GM20000 (cell line): ENCODE results near the gene CUL3.

ENCODE experiments used
- DNase-seq: peaks from one replicate; pipeline ENCODE4 v3.0.0; 2012; ENCODE audit warnings: low spot score
- TF ChIP-seq, protein P1 (sequence below): IDR thresholded peaks from 2 replicates; pipeline ENCODE4 v1.5.1; 2012; ENCODE audit warnings: mild to moderate bottlenecking, control low read depth; ENCODE audit errors: extremely low read depth, missing control alignments

CUL3 gene

DNA sequence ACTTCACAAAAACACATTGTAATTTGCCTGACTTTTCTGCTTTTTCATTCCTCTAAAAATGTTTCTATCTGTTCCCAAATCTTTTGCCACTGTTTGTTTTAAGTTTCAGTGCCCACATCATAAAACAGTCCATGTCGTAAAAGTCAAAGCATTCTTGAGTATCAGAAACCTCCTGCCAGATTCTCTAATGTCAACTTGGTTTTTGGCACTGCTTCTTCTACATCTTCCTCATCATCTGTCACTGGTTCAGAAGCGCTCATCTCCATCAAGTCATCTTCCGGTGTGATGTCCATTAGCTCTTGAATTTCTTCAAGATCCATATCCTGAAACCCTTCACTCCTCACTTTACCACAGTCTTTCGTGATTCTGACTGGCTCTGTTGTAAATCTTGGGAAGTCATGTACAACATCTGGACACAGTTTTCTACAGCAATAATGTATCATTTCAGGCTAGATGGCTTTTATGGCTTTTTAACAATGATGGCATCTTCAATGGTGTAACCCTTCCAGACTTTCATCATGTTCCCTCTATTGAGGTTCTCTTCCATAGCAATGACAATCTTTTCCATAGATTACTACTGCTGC lies 19.6 kb downstream of the CUL3 start:
- DNase-seq: no peak

DNA sequence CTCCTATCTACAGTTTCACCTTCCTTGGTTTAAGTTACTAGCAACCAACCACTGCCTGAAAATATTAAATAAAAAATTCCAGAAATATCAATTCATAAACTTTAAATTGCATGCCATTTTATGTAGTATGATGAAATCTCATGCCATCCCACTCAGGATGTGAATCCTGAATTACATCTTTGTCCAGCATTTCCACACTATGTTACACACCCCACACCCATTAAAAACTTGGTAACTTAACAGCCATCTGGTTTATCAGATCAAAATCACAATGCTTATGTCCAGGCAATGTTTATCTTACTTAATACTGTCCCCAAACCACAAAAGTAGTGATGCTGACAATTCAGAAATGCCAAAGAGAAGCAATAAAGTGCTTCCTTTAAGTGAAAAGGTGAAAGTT lies 21.6 kb downstream of the CUL3 start:
- DNase-seq: no peak
- TF ChIP-seq, protein P1, sequence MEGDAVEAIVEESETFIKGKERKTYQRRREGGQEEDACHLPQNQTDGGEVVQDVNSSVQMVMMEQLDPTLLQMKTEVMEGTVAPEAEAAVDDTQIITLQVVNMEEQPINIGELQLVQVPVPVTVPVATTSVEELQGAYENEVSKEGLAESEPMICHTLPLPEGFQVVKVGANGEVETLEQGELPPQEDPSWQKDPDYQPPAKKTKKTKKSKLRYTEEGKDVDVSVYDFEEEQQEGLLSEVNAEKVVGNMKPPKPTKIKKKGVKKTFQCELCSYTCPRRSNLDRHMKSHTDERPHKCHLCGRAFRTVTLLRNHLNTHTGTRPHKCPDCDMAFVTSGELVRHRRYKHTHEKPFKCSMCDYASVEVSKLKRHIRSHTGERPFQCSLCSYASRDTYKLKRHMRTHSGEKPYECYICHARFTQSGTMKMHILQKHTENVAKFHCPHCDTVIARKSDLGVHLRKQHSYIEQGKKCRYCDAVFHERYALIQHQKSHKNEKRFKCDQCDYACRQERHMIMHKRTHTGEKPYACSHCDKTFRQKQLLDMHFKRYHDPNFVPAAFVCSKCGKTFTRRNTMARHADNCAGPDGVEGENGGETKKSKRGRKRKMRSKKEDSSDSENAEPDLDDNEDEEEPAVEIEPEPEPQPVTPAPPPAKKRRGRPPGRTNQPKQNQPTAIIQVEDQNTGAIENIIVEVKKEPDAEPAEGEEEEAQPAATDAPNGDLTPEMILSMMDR: no peak

More for the DNA sequence above, 19.6 kb downstream of the CUL3 start:
- TF ChIP-seq, protein P1: no peak

DNA sequence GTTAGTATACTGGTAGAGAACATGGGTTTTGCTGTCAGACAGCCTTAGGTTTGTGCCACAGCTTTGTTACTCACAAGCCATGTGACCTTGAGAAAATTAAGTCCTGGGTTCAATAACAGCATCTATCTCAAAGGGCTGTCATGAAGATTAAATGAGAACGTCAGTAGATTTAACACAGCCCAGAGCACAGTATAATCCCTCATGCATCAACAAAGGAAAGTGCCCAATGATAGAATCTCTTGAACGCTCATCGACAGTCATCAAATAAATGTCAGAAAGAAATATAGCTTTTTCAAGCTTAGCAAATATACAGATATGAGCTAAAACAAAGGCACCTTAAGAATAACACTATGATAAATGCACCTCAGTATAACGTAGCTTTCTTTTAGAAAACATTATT lies 22.3 kb downstream of the CUL3 start:
- TF ChIP-seq, protein P1: no peak
- no peak for DNase-seq

DNA sequence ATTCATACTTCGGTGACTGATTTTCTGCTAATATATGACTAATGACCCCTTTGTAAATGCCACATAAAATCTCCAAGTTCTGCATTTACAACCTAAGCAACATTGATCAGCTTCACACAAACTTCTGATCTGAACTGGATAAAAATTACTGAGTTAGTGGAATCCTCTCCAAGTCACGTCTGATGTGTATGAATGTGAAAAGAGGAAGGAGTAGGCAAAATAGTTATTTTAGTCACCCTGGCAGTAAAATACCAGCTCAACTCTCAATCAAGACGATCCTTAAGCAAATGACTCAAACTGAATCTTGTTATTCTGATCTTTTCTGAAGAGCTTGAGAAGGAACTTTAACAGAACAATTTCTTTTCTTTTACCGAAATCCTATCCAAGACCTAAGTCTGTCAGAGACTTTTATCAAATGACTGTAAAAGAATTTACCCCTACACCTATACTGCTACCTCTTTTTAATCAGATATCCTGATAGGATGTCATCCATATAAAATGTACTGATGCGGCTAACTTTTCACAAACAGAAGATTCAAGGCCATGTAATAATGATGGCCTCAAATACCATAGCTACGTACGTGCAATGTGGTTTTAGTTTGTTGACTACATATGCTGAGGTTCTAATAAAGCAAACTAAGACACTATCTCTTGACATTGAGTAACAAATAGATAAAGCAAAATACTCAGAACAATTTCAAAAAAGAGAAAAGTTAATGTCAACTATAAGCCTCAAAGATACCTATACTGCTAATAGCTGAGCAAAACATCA lies 23.7 kb downstream of the CUL3 start:
- TF ChIP-seq, protein P1: no peak
- peak; percentile 10 for DNase-seq

GRCh38 chr2:224560549-224560948 lies 24.6 kb downstream of the CUL3 start:
- TF ChIP-seq, protein P1: no peak
- no peak for DNase-seq

- TF ChIP-seq, protein P1: no peak
- no peak for DNase-seq
Observed at GRCh38 chr2:224557610-224558009, 27.6 kb downstream of the CUL3 start.

GRCh38 chr2:224556381-224556780 lies 28.8 kb downstream of the CUL3 start:
- TF ChIP-seq, protein P1: no peak
- no peak for DNase-seq
